Transverse colon (tissue), 4 donors: ENCODE data around the gene RUNDC3A. TPM values are rescaled to one million over a fixed set of nuclear protein-coding genes. Genes with fewer than 3 reads are reported as not detected.
"Not testable (repeated sequence)": the region's sequence is repeated elsewhere in the genome, so short reads cannot be mapped to it uniquely, and the experiment has no call there.

Source experiments
- DNase-seq: peaks from one replicate; pipeline ENCODE4 v3.0.0-alpha.2; 2019
- H3K27ac ChIP-seq, 4 donors: fragments of 200-600 bp; sonication (generic); 2 replicates each; pipeline ENCODE4 v1.5.1; 2016 to 2018; ENCODE audit warnings: inconsistent platforms in 4 of 4
- H3K27me3 ChIP-seq: fragments of 200-600 bp; sonication (generic); 2 replicates; pipeline ENCODE4 v1.5.1; 2017; ENCODE audit warnings: inconsistent platforms
- H3K36me3 ChIP-seq, 4 donors: fragments of 200-600 bp; sonication (generic); 2 replicates each; pipeline ENCODE4 v1.5.1; 2017 to 2019; ENCODE audit warnings: inconsistent platforms in 4 of 4
- H3K4me1 ChIP-seq, 4 donors: fragments of 200-600 bp; sonication (generic); 2 replicates each; pipeline ENCODE4 v1.5.1; 2017 to 2020; ENCODE audit warnings: inconsistent platforms in 4 of 4
- H3K4me3 ChIP-seq, 4 donors: fragments of 200-600 bp; sonication (generic); 1 replicate in 1 of 4; 2 replicates in 3 of 4; pipeline versions ENCODE4 v1.5.1 to v1.6.1; 2017 to 2019; ENCODE audit warnings: inconsistent platforms in 4 of 4
- H3K9me3 ChIP-seq, 2 donors: fragments of 200-600 bp; sonication (generic); 2 replicates each; pipeline ENCODE4 v1.5.1; 2017 to 2019; ENCODE audit warnings: inconsistent platforms in 2 of 2
- CTCF ChIP-seq, 5 experiments: fragments of 200-600 bp in 3 of 5; fragments of 450-650 bp in 2 of 5; sonication (generic) in 3 of 5; IDR thresholded peaks; 1 replicate in 2 of 5; 2 replicates in 3 of 5; pipeline ENCODE4 v1.5.1; 2016 to 2017; ENCODE audit warnings: antibody characterized with exemption in 5 of 5, inconsistent platforms in 3 of 5, mild to moderate bottlenecking in 2 of 5, moderate library complexity in 1 of 5
- EP300 ChIP-seq: sonication (generic); formaldehyde crosslinking; IDR thresholded peaks from one replicate; pipeline ENCODE4 v1.6.1; 2017; ENCODE audit warnings: antibody characterized with exemption, low read depth
- POLR2A ChIP-seq: fragments of 450-650 bp; IDR thresholded peaks from one replicate; pipeline ENCODE4 v1.6.1; 2016; ENCODE audit warnings: antibody characterized with exemption, mild to moderate bottlenecking, moderate library complexity
- POLR2AphosphoS5 ChIP-seq, 3 donors: sonication (generic); formaldehyde crosslinking; IDR thresholded peaks; one replicate each; pipeline ENCODE4 v1.6.1; 2016; ENCODE audit warnings: antibody characterized with exemption in 3 of 3
- WGBS, 2 donors: methylation state at CpG; one replicate each; pipeline ENCODE4 v1.1.5; 2018; ENCODE audit warnings: low coverage in 1 of 2; 5-methylcytosine and 5-hydroxymethylcytosine counted together
- in situ Hi-C, 4 donors: fragments of 200-750 bp; cut with MboI; loops; one replicate each; pipeline versions ENCODE4 v1.15.0 to v1.15.1; 2017; ENCODE audit warnings: low sequenced_read_pairs in 3 of 4, low pct_ligation_motif_present in 1 of 4, low pct_unique_long_range_greater_than_20kb in 1 of 4
- intact Hi-C: fragments of 100-400 bp; cut with DNase I; formaldehyde crosslinking; loops from one replicate; pipeline ENCODE4 v1.15.1; 2023; ENCODE audit warnings: low total_unique reads
- total RNA-seq, 4 donors: library from RNA; depleted of rRNA; stranded (reverse); fragments of >200 nt; gene quantifications; one replicate each; pipeline ENCODE4 v1.1.0, GENCODE V29; 2016

Gene RUNDC3A
- total RNA-seq, 4 donors from 2014 or later, result 0.48 to 7.6 (median 1.1) TPM; not detected in 1

DNA sequence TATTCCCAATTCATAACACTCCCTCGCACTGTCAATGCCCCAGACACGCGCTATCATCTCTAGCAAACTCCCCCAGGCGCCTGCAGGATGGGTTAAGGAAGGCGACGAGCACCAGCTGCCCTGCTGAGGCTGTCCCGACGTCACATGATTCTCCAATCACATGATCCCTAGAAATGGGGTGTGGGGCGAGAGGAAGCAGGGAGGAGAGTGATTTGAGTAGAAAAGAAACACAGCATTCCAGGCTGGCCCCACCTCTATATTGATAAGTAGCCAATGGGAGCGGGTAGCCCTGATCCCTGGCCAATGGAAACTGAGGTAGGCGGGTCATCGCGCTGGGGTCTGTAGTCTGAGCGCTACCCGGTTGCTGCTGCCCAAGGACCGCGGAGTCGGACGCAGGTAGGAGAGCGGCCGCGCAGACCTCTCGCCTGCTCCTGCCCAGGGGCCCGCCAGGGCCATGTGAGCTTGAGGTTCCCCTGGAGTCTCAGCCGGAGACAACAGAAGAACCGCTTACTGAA, 36.6 kb downstream of the RUNDC3A start, which contains the start of gene GRN:
GRN (plus strand) TSS at position 364 of the 515 bp plus-strand sequence. CDS start 3,863 bp downstream, outside the sequence.
- Histone ChIP-seq H3K9me3 (no peaks in the 10 kb centered on the region), H3K27me3 (no peaks in the 10 kb centered on the region), H3K4me1 (peaks cover 7 to 24% (median 18%) of the 10 kb centered on the region in 4 donors), H3K4me3 (peak within 1 kb of the TSS; percentile 57 to 98 (median 86)), H3K27ac (peak within 1 kb of the TSS; percentile 89 to 97 (median 94)), H3K36me3 (no peaks in the 10 kb centered on the region)
- no peak for TF ChIP-seq CTCF (IDR thresholded peaks at IDR 0.05)
- peak; percentile 91 for TF ChIP-seq POLR2A
- TF ChIP-seq POLR2AphosphoS5 (IDR thresholded peaks at IDR 0.05), result peak; percentile 88 to 92 (median 89)
- no peak for TF ChIP-seq EP300
- WGBS, 2 donors, result 0% methylated on average over 1 to 26 of the region's 26 CpGs
- peak; percentile 95 for DNase-seq
- in situ Hi-C loops, result no loop called here
- intact Hi-C loops, result no loop called here

DNA sequence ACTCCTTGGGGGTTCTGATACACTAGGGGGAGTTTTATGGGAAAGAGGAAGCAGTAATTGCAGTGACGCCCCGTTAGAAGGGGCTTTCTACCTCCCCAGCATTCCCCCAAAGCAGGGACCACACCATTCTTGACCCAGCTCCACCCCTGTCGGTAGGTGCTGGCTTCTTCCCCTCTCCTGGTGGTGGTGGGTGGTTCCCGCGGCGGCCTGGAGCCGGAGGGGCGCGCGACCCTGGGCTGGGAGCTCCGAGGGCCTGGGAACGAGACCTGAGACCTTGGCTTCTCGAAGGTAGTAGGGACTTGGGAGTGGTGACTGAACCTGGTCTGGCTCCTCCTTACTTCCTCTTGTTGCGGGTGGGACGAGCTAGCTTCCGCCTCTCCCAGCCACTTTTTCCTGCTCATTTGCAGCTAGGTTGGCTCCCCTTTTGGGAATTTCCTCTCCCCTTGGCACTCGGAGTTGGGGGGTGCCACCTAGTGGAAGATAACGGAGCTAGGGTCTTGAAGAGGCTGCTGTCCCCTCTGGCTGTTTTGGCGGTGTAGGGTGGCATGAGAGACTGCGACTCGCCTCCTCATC, 37.1 kb downstream of the RUNDC3A start:
- no peaks in the 10 kb centered on the region for H3K36me3 ChIP-seq
- WGBS, 2 donors, result 3% methylated on average over 18 of the region's 21 CpGs; no CpG with 5 or more reads in 1 of the 2 donors
- intact Hi-C loops (no loop called here), in situ Hi-C loops (no loop called here)
- peaks cover 7 to 24% (median 18%) of the 10 kb centered on the region in 4 donors for H3K4me1 ChIP-seq
- peak overlapping the region; percentile 89 to 97 (median 94) for H3K27ac ChIP-seq
- peak overlapping the region; percentile 57 to 98 (median 86) for H3K4me3 ChIP-seq
- H3K9me3 ChIP-seq, result no peaks in the 10 kb centered on the region
- peak; percentile 66 for DNase-seq
- no peaks in the 10 kb centered on the region for H3K27me3 ChIP-seq
- no peak for TF ChIP-seq EP300
- TF ChIP-seq POLR2AphosphoS5 (IDR thresholded peaks at IDR 0.05), result peak in 1 of 3 donors; percentile 13
- TF ChIP-seq CTCF (IDR thresholded peaks at IDR 0.05), result peak; percentile 24 to 37 (median 29)
- TF ChIP-seq POLR2A, result peak; percentile 70

DNA sequence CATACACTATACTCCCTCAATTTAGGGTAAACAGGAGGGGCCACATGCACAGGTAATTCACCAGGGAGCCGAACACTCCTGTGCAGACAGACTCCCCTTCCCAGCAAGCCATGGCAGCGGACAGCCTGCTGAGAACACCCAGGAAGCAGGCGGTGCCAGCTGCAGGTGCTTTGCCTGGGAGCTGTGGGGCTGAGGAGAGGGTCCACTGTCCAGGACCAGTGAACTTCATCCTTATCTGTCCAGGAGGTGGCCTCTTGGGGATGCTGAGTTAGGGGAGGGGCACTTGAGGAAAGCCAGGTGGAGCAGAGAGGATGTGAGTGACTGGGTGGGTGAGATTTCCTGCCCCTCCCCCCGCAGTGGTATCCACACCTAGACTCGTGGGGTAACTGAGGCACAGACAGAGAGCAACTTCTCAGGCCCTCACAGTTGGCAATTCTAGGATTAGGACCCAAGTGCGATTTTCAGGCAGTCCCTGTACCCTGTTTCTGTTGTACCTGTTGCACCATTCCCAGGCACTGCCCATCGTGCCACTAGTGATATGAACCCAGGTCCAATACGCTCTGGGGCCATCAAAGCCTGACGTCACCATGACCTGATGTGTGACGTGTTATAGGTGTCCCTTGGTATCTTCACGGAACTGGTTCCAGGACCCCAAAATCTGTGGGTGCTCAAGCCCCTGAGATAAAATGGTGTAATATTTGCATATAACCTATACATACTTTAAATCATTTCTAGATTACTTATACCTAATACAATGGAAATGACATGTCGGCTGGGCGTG, 37.9 kb downstream of the RUNDC3A start:
- no peaks in the 10 kb centered on the region for H3K36me3 ChIP-seq
- H3K4me1 ChIP-seq, result peaks cover 7 to 24% (median 18%) of the 10 kb centered on the region in 4 donors
- peak overlapping the region; percentile 89 to 97 (median 94) for H3K27ac ChIP-seq
- in situ Hi-C loops (no loop called here), intact Hi-C loops (no loop called here)
- H3K27me3 ChIP-seq, result no peaks in the 10 kb centered on the region
- 70 to 100% methylated on average over 1 to 13 of the region's 13 CpGs for WGBS, 2 donors
- H3K9me3 ChIP-seq, result no peaks in the 10 kb centered on the region
- H3K4me3 ChIP-seq, result peak overlapping the region; percentile 57 to 98 (median 86)
- DNase-seq, result no peak
- TF ChIP-seq EP300, result no peak
- TF ChIP-seq POLR2AphosphoS5 (IDR thresholded peaks at IDR 0.05), result no peak
- TF ChIP-seq POLR2A, result no peak
- TF ChIP-seq CTCF (IDR thresholded peaks at IDR 0.05), result no peak

DNA sequence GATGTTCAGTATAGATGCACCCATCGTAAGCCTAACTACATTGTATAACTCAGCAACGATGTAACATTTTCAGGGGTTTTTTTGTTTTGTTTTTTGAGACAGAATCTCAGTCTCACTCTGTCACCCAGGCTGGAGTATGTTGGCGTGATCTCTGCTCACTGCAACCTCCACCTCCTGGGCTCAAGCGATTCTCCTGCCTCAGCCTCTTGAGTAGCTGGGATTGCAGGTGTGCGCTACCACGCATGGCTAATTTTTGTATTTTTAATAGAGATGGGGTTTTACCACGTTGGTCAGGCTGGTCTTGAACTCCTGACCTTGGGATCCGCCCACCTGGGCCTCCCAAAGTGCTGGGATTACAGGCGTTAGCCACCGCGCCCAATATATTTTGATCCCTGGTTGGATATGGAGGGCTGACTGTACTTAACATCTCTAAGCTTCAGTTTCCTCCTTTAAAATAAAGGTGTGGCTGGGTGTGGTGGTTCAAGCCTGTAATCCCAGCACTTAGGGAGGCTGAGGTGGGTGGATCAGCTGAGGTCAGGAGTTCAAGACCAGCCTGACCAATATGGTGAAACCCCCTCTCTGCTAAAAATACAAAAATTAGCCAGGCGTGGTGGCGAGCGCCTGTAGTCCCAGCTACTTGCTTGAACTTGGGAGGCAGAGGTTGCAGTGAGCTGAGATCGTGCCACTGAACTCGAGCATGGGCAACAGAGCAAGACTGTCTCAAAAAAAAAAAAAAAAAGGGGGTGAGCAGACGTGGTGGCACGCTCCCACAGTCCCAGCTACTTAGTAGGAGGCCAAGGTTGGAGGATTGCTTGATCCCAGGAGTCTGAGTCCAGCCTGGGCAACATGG, 39.0 kb downstream of the RUNDC3A start:
- H3K36me3 ChIP-seq, in situ Hi-C loops, H3K27me3 ChIP-seq, H3K4me3 ChIP-seq, H3K9me3 ChIP-seq, DNase-seq: not testable (repeated sequence)
- Histone ChIP-seq H3K27ac (peak overlapping the region in 2 of 4 donors; percentile 17 to 28), H3K4me1 (peaks cover 7 to 24% (median 18%) of the 10 kb centered on the region in 4 donors)
- WGBS, 2 donors, result 61 to 71% methylated on average over 4 to 18 of the region's 18 CpGs
- intact Hi-C loops, result loop anchor here (1.0 kb wide), 1 partner anchor 23 kb away; the partner anchor contains the start of gene SLC25A39
